K562 (cell line): Measurements from ENCODE around the gene TRAF1. TPM values are rescaled to one million over a fixed set of nuclear protein-coding genes. Genes with fewer than 3 reads are reported as not detected.
A peak's percentile ranks its signal among the peaks of the same experiment; 100 is the strongest.

ENCODE experiments used
- ATAC-seq: fragments of 200-7000 bp; cut with Tn5 transposase; 3 replicates; pipeline ENCODE4 v1.9.1; 2020; ENCODE audit warnings: moderate library complexity
- BruUV-seq: library from RNA; stranded (reverse); fragments of 400-500 nt; replicated peaks from 2 replicates; lab custom pipeline; 2021; lab: Mats Ljungman, UMichigan
- CTCF ChIA-PET: fragments of 300-600 bp; formaldehyde crosslinking; extraction: SDS; loops from one replicate; lab custom pipeline; 2021; ENCODE audit warnings: low intra/inter-chr PET ratio; lab: Yijun Ruan, JAX
- POLR2A ChIA-PET: fragments of 300-600, 350-650 bp; sonication (Branson Sonifier 250); formaldehyde crosslinking; extraction: SDS; loops from one replicate; lab custom pipeline; 2021; ENCODE audit warnings: antibody characterized with exemption, inconsistent platforms; lab: Yijun Ruan, JAX
- DNase-seq, 4 experiments: peaks; one replicate each; pipeline versions ENCODE4 v3.0.0 to v3.0.0-alpha.2; 2011 to 2018; ENCODE audit warnings: low spot score in 3 of 4, mixed read lengths in 3 of 4; ENCODE audit errors: extremely low read depth in 1 of 4
- FAIRE-seq: peaks from 2 replicates; lab custom pipeline; 2011; peaks lifted over from hg19 to GRCh38; lab: Jason Lieb, UNC
- H2AFZ ChIP-seq: 2 replicates; pipeline ENCODE4 v1.6.0; 2011; ENCODE audit warnings: low read depth, low read length, control low read depth, inconsistent platforms
- H3K27ac ChIP-seq: fragments of 200-600 bp; 3 replicates; pipeline ENCODE4 v1.8.0; 2011; ENCODE audit warnings: low read depth, mild to moderate bottlenecking, control low read depth, inconsistent platforms, low read length, moderate library complexity, mixed read lengths; ENCODE audit errors: extremely low read depth
- H3K27me3 ChIP-seq, 2 experiments: fragments of 300-600 bp in 1 of 2; 2 replicates in 1 of 2; 3 replicates in 1 of 2; pipeline versions ENCODE4 v1.6.0 to v1.8.0; 2011; ENCODE audit warnings: inconsistent platforms in 2 of 2, low read length in 2 of 2, mild to moderate bottlenecking in 1 of 2, mixed read lengths in 1 of 2, moderate library complexity in 1 of 2; ENCODE audit not compliant: control insufficient read depth in 2 of 2, insufficient read depth in 2 of 2
- H3K36me3 ChIP-seq: fragments of 300-600 bp; 3 replicates; pipeline ENCODE4 v1.8.0; 2011; ENCODE audit warnings: mild to moderate bottlenecking, low read length, inconsistent platforms; ENCODE audit not compliant: control insufficient read depth, insufficient read depth
- H3K4me1 ChIP-seq, 2 experiments: fragments of 200-600 bp in 1 of 2; replicated peaks in 1 of 2; 2 replicates in 1 of 2; 3 replicates in 1 of 2; pipeline versions ENCODE4 v1.5.1 to v1.8.0; 2011; ENCODE audit warnings: inconsistent platforms in 2 of 2, low read length in 2 of 2, mild to moderate bottlenecking in 1 of 2, mixed read lengths in 1 of 2, moderate library complexity in 1 of 2; ENCODE audit not compliant: control insufficient read depth in 2 of 2, insufficient read depth in 2 of 2
- H3K4me2 ChIP-seq: 2 replicates; pipeline ENCODE4 v1.6.1; 2011; ENCODE audit warnings: low read length, control low read depth, inconsistent platforms, mixed read lengths; ENCODE audit not compliant: insufficient read depth
- H3K4me3 ChIP-seq: fragments of 200-600 bp; sonication (generic), shearing (Covaris generic); 2 replicates; pipeline ENCODE4 v1.5.1; 2016; ENCODE audit warnings: control low read depth, inconsistent platforms
- H3K79me2 ChIP-seq: fragments of 200-600 bp; 3 replicates; pipeline ENCODE4 v1.8.0; 2011; ENCODE audit warnings: low read length, inconsistent platforms; ENCODE audit not compliant: control insufficient read depth, insufficient read depth
- H3K9ac ChIP-seq, 2 experiments: 2 replicates each; pipeline versions ENCODE4 v1.6.0 to v1.6.1; 2011; ENCODE audit warnings: low read depth in 2 of 2, low read length in 2 of 2, control low read depth in 1 of 2, inconsistent platforms in 1 of 2, mild to moderate bottlenecking in 1 of 2, mixed read lengths in 1 of 2; ENCODE audit not compliant: insufficient read depth in 1 of 2
- H3K9me1 ChIP-seq: one replicate; pipeline ENCODE4 v1.6.0; 2011; ENCODE audit warnings: inconsistent platforms, mild to moderate bottlenecking, low read length, moderate library complexity; ENCODE audit not compliant: control insufficient read depth, insufficient read depth
- H3K9me3 ChIP-seq: replicated peaks from 2 replicates; pipeline ENCODE4 v1.5.1; 2011; ENCODE audit warnings: low read depth, low read length, inconsistent platforms; ENCODE audit not compliant: control insufficient read depth, insufficient read depth
- H4K20me1 ChIP-seq: replicated peaks from 2 replicates; pipeline ENCODE4 v1.6.1; 2011; ENCODE audit warnings: low read length, inconsistent platforms, mixed read lengths; ENCODE audit not compliant: control insufficient read depth, insufficient read depth
- ATF2 ChIP-seq: sonication (generic); formaldehyde crosslinking; IDR thresholded peaks from 2 replicates; pipeline ENCODE4 v1.8.1; 2022; ENCODE audit warnings: missing genetic modification reagents
- ATF3 ChIP-seq, 2 experiments: fragments of 450-650 bp in 1 of 2; sonication (generic) in 1 of 2; formaldehyde crosslinking in 1 of 2; IDR thresholded peaks in 1 of 2; conservative IDR thresholded peaks in 1 of 2; 2 replicates each; pipeline versions ENCODE4 v1.6.1 to v1.8.1; 2016 to 2023; ENCODE audit warnings: mild to moderate bottlenecking in 2 of 2, moderate library complexity in 2 of 2, inconsistent platforms in 1 of 2, missing genetic modification reagents in 1 of 2
- C11orf30 ChIP-seq: fragments of 450-650 bp; IDR thresholded peaks from 2 replicates; pipeline ENCODE4 v1.6.1; 2016; ENCODE audit warnings: low read depth, mild to moderate bottlenecking
- ELF1 ChIP-seq: fragments of 200-800 bp; sonication (Bioruptor generic); IDR thresholded peaks from 2 replicates; pipeline ENCODE4 v1.6.1; 2016; ENCODE audit warnings: missing genetic modification characterization, missing compliant biosample characterization
- HNRNPLL ChIP-seq: fragments of 200-400 bp; formaldehyde crosslinking; IDR thresholded peaks from 2 replicates; pipeline ENCODE4 v1.6.1; 2017; ENCODE audit warnings: low read length, low read depth, mild to moderate bottlenecking; ENCODE audit not compliant: poor library complexity, severe bottlenecking
- MYC ChIP-seq, 2 experiments: fragments of 250-450 bp in 1 of 2; sonication (Bioruptor Pico) in 1 of 2; IDR thresholded peaks; 2 replicates each; pipeline versions ENCODE4 v1.5.1 to v1.6.1; 2012 to 2021; ENCODE audit warnings: low read depth in 2 of 2, borderline replicate concordance in 1 of 2, improper control_type of control experiment in 1 of 2, low read length in 1 of 2, mild to moderate bottlenecking in 1 of 2, moderate library complexity in 1 of 2
- NONO ChIP-seq, 2 experiments: fragments of 200-400 bp in 1 of 2; fragments of 450-650 bp in 1 of 2; formaldehyde crosslinking in 1 of 2; IDR thresholded peaks; 2 replicates each; pipeline ENCODE4 v1.6.1; 2017; ENCODE audit warnings: low read depth in 2 of 2, mild to moderate bottlenecking in 2 of 2, moderate library complexity in 2 of 2, low read length in 1 of 2
- NR2F6 ChIP-seq: fragments of 450-650 bp; formaldehyde crosslinking; IDR thresholded peaks from 2 replicates; pipeline ENCODE4 v1.4.0; 2020; ENCODE audit warnings: mild to moderate bottlenecking
- SIN3B ChIP-seq: fragments of 450-650 bp; IDR thresholded peaks from 2 replicates; pipeline ENCODE4 v1.6.1; 2017; ENCODE audit warnings: low read depth, mild to moderate bottlenecking, moderate library complexity
- SOX6 ChIP-seq: fragments of 450-650 bp; IDR thresholded peaks from 2 replicates; pipeline ENCODE4 v1.6.1; 2014; ENCODE audit warnings: mild to moderate bottlenecking
- ZKSCAN1 ChIP-seq: fragments of 150-350 bp; IDR thresholded peaks from 2 replicates; pipeline ENCODE4 v1.6.1; 2016; ENCODE audit warnings: low read depth, low read length
- ZNF263 ChIP-seq: sonication (generic); formaldehyde crosslinking; IDR thresholded peaks from 2 replicates; pipeline ENCODE4 v1.8.0; 2022; ENCODE audit warnings: mild to moderate bottlenecking, missing genetic modification reagents, borderline replicate concordance
- WGBS: fragments of 100-300 bp; shearing (Covaris generic); methylation state at CpG from one replicate; pipeline ENCODE4 v1.1.6; 2016; ENCODE audit warnings: low coverage, mixed read lengths; ENCODE audit not compliant: insufficient coverage; ENCODE audit errors: missing lambda C conversion rate; 5-methylcytosine and 5-hydroxymethylcytosine counted together
- in situ Hi-C: fragments of 300-500 bp; cut with MboI; formaldehyde crosslinking; loops from 4 replicates; pipeline ENCODE4 v1.15.0; 2018; ENCODE audit warnings: inconsistent platforms, mixed read lengths
- intact Hi-C: fragments of 100-400 bp; cut with micrococcal nuclease; formaldehyde crosslinking; loops from 2 replicates; pipeline ENCODE4 v1.14.2; 2022
- polyA plus RNA-seq, 8 experiments: library from polyadenylated mRNA; depleted of rRNA in 4 of 8; stranded (reverse) in 5 of 8; unstranded in 3 of 8; fragments of >200 nt; fragmentation: Nextera tagmentation in 2 of 8; fragmentation: Illumina TruSeq in 1 of 8; extraction: Ambion mirVana in 2 of 8; extraction: Trizol in 1 of 8; gene quantifications; 2 replicates each; pipeline versions ENCODE4 v1.2.1 to v1.2.3, GENCODE V29; 2011 to 2014; ENCODE audit warnings: inconsistent platforms in 1 of 8, missing spikeins in 1 of 8
- total RNA-seq, 7 experiments: library from RNA; depleted of rRNA in 6 of 7; stranded (reverse); fragments of >200 nt in 6 of 7; fragmentation: Illumina TruSeq in 2 of 7; extraction: Trizol in 2 of 7; gene quantifications; 2 replicates each; pipeline versions ENCODE4 v1.2.1 to v1.2.3, GENCODE V29; 2011 to 2021; ENCODE audit warnings: low replicate concordance in 1 of 7

TRAF1 gene
- total and polyA plus RNA-seq, 9 of the 15 experiments (the other 6 are each of a cell fraction or from before 2014, with no cell fraction given): 0.01 to 1.1 (median 0.04) TPM; not detected in 2

- peaks cover 22 to 32% of the 10 kb centered on the region in 2 experiments for H3K4me1 ChIP-seq
Observed at GRCh38 chr9:120886490-120886967, 40.1 kb downstream of the TRAF1 start.

GRCh38 chr9:120885958-120886357 is 40.6 kb downstream of the TRAF1 start:
- ChIA-PET CTCF (no interaction called here), POLR2A (interaction anchor here (0.7 to 22.9 kb wide), 7 partner anchors 10 to 42 kb away, joined by 4 to 464 read pairs (median 10); partner anchors contain the start of gene PHF19)
- Histone ChIP-seq H3K4me2 (no peak overlapping the region), H2AFZ (peak overlapping the region; percentile 36), H3K9me1 (no peaks in the 10 kb centered on the region), H4K20me1 (no peaks in the 10 kb centered on the region), H3K4me3 (no peak overlapping the region), H3K79me2 (no peaks in the 10 kb centered on the region), H3K9ac (peak overlapping the region in 1 of 2 experiments; percentile 69; a peak in 2 of 4 replicates), H3K27ac (no peak overlapping the region), H3K4me1 (peaks cover 20 to 30% of the 10 kb centered on the region in 2 experiments), H3K36me3 (no peaks in the 10 kb centered on the region), H3K9me3 (no peaks in the 10 kb centered on the region), H3K27me3 (no peaks in the 10 kb centered on the region)
- in situ Hi-C loops: no loop called here
- no peak for FAIRE-seq
- ATAC-seq: peak; percentile 23
- no TSS peak for BruUV-seq
- intact Hi-C loops: loop anchor here (1.0 kb wide), 1 partner anchor 21 kb away; no protein-coding TSS in a partner anchor
- peak in 2 of 4 experiments; percentile 40 to 45 for DNase-seq
- WGBS: 49% methylated on average over 5 of the region's 5 CpGs
- TF ChIP-seq NR2F6 (CRISPR knock-in tag) (no peak), SIN3B (no peak), NONO (IDR thresholded peaks at IDR 0.05; ENCODE audit: low read depth in 2 of 2, low read length in 1 of 2) (no peak), ATF2 (CRISPR knock-in tag) (no peak), ELF1 (no peak), C11orf30 (no peak), ATF3 (IDR thresholded peaks at IDR 0.05) (no peak), ATF3 (CRISPR knock-in tag; conservative IDR thresholded peaks at IDR 0.05) (0 out of 2 replicates have a peak, but pooled peaks have one; percentile 23), ZNF263 (CRISPR knock-in tag) (no peak), HNRNPLL (peak; percentile 21), MYC (IDR thresholded peaks at IDR 0.05; ENCODE audit: low read depth, low read length) (no peak), MYC (CRISPR knock-in tag; IDR thresholded peaks at IDR 0.05; ENCODE audit: borderline replicate concordance, low read depth) (no peak)

More at GRCh38 chr9:120886490-120886967, 40.1 kb downstream of the TRAF1 start:
- TF ChIP-seq SOX6 (no peak), ZKSCAN1 (0 out of 2 replicates have a peak, but pooled peaks have one; percentile 18), HNRNPLL (peak; percentile 8)
- Histone ChIP-seq H2AFZ (peak overlapping the region; percentile 36), H3K9ac (peak overlapping the region in 1 of 2 experiments; percentile 69; a peak in 1 of 4 replicates), H4K20me1 (no peaks in the 10 kb centered on the region), H3K9me3 (no peaks in the 10 kb centered on the region), H3K27me3 (no peaks in the 10 kb centered on the region), H3K36me3 (no peaks in the 10 kb centered on the region), H3K4me3 (no peak overlapping the region), H3K9me1 (no peaks in the 10 kb centered on the region), H3K27ac (no peak overlapping the region), H3K79me2 (no peaks in the 10 kb centered on the region), H3K4me2 (no peak overlapping the region)
- BruUV-seq: no TSS peak
- no peak for DNase-seq
- WGBS: 43% methylated on average over 8 of the region's 8 CpGs
- POLR2A ChIA-PET: interaction anchor here (0.7 to 22.9 kb wide), 8 partner anchors 10 to 53 kb away, joined by 4 to 464 read pairs (median 8); partner anchors contain the start of gene PHF19
- ATAC-seq: peak; percentile 3; the same call in 2 of the 3 replicates
- FAIRE-seq: no peak
- CTCF ChIA-PET: no interaction called here
- intact Hi-C loops (loop anchor here (1.0 kb wide), 1 partner anchor 21 kb away; no protein-coding TSS in a partner anchor), in situ Hi-C loops (no loop called here)
